Spinal cord (tissue), 10 donors: ENCODE data around the gene THNSL1. TPM values are rescaled to one million over a fixed set of nuclear protein-coding genes. Genes with fewer than 3 reads are reported as not detected.
A peak's percentile ranks its signal among the peaks of the same experiment; 100 is the strongest.

Experiments
- DNase-seq, 6 donors: peaks; one replicate each; pipeline versions ENCODE4 v3.0.0 to v3.0.0-alpha.2; 2013 to 2015; ENCODE audit warnings: low spot score in 6 of 6, low read depth in 4 of 6
- H3K27ac ChIP-seq: one replicate; pipeline ENCODE4 v1.5.1; 2013; ENCODE audit warnings: low read depth, low read length, control low read depth
- H3K27me3 ChIP-seq: one replicate; pipeline ENCODE4 v1.6.1; 2013; ENCODE audit warnings: low read length; ENCODE audit not compliant: control insufficient read depth, insufficient read depth
- H3K36me3 ChIP-seq: one replicate; pipeline ENCODE4 v1.6.1; 2013; ENCODE audit warnings: low read length; ENCODE audit not compliant: control insufficient read depth, insufficient read depth
- H3K4me1 ChIP-seq: one replicate; pipeline ENCODE4 v1.6.1; 2013; ENCODE audit warnings: low read length; ENCODE audit not compliant: control insufficient read depth, insufficient read depth
- H3K4me3 ChIP-seq: one replicate; pipeline ENCODE4 v1.5.1; 2013; ENCODE audit warnings: low read depth, low read length, control low read depth
- H3K9me3 ChIP-seq: one replicate; pipeline ENCODE4 v1.6.1; 2013; ENCODE audit warnings: low read length; ENCODE audit not compliant: control insufficient read depth, insufficient read depth
- WGBS: methylation state at CpG from one replicate; pipeline ENCODE4 v1.1.5; 2013; ENCODE audit warnings: missing lambda C conversion rate; ENCODE audit not compliant: insufficient coverage; 5-methylcytosine and 5-hydroxymethylcytosine counted together
- polyA plus RNA-seq, 2 donors: library from polyadenylated mRNA; unstranded; fragments of 120-200 nt; gene quantifications; one replicate each; pipeline ENCODE4 v1.2.1, GENCODE V29; 2013; ENCODE audit not compliant: insufficient read length in 2 of 2
- total RNA-seq, 2 donors: library from RNA; depleted of rRNA in 1 of 2; stranded (reverse); fragments of 120-200 nt in 1 of 2; fragments of >200 nt in 1 of 2; gene quantifications; one replicate each; pipeline versions ENCODE4 v1.2.3 to v1.2.4, GENCODE V29; 2013 to 2014
- donor health status: healthy.

THNSL1 gene
- total and polyA plus RNA-seq, 4 donors: 8.7 to 15.5 (median 8.8) TPM

DNA sequence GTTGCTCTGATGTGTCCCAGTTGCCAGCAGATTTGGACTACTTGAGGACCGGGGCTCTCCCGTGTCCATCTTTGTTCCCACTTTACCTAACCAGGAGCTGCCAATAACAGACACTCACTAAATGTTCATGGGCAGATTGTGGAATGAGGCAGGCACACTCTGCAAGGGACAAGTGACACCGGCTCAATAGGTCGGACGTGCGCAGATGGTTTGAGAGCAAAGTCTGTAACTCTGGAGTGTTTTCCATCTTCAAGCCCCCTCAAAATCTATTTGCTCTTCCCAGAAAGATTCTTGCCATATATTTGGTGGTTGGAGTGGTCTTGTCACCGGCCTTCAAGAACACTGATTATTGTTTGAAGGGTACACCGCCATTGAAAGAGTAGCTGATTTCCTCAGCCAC, 47.2 kb downstream of the THNSL1 start:
- Histone ChIP-seq H3K9me3 (no peaks in the 10 kb centered on the region), H3K27ac (no peak overlapping the region), H3K27me3 (no peaks in the 10 kb centered on the region), H3K36me3 (no peaks in the 10 kb centered on the region), H3K4me3 (no peak overlapping the region), H3K4me1 (peaks cover 4% of the 10 kb centered on the region)
- no peak for DNase-seq
- WGBS: 93% methylated on average over 3 of the region's 8 CpGs

DNA sequence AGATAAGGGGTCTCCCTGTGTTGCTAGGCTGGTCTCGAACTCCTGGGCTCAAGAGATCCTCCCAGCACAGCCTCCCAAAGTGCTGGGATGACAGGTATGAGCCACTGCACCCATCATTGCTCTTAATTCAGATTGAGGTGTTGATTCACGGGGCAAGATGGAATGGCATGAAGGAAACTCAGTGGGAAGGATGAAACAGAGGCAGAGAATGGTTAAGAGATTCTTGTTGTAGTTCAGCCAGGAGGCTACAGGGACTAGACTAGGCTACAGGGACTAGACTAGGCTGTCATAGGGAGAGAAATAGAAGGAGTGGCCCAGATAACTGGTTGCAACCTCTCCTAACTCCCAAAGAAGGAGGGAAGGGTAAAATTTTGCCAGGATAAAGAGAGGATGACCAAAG, 48.0 kb downstream of the THNSL1 start:
- H3K9me3 ChIP-seq: no peaks in the 10 kb centered on the region
- WGBS: 63% methylated on average over 1 of the region's 2 CpGs
- H3K4me3 ChIP-seq: no peak overlapping the region
- no peak for DNase-seq
- H3K36me3 ChIP-seq: no peaks in the 10 kb centered on the region
- no peak overlapping the region for H3K27ac ChIP-seq
- peaks cover 4% of the 10 kb centered on the region for H3K4me1 ChIP-seq
- no peaks in the 10 kb centered on the region for H3K27me3 ChIP-seq

DNA sequence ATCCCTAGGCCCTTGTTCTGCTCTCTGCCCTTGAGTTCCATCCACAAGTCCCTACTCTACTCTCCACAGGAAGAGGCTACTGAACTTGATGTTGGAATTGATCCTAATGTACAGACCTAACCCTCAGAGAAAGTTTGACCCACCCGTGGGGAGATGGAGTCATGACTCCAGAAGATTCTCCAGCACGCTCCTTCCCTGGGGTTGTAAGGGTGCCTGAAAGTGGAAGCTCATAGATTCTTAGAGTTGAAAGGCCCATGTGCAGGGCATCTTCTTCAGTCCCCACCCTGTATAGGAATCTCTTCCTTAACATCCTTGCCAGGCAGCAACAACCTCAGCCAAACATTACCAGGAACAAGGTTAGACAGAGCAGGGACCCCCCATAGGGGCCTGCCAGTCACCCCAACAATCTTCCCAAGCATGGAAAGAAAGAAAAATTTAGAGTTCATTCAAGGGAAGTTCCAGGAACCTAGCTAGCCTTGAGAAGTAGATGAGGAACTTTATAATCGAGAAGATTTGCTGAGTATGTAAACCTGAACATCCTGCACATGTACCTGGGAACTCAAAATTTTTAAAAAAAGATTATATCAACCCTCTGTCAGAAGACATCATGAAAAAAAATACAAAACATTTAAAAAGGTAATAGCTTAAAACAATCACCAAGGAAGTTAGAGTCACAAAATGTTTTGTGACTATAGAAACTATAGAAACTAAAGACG, 49.5 kb downstream of the THNSL1 start:
- no peaks in the 10 kb centered on the region for H3K9me3 ChIP-seq
- DNase-seq: no peak
- WGBS: no CpG with 5 or more reads among the region's 4 CpGs

GRCh38 chr10:25068152-25069058, 52.0 kb downstream of the THNSL1 start:
- no peaks in the 10 kb centered on the region for H3K4me1 ChIP-seq
- H3K9me3 ChIP-seq: no peaks in the 10 kb centered on the region
- 78% methylated on average over 6 of the region's 11 CpGs for WGBS
- H3K27ac ChIP-seq: no peak overlapping the region
- no peak for DNase-seq
- H3K4me3 ChIP-seq: no peak overlapping the region
- no peaks in the 10 kb centered on the region for H3K36me3 ChIP-seq
- H3K27me3 ChIP-seq: no peaks in the 10 kb centered on the region

More for the DNA sequence above, 49.5 kb downstream of the THNSL1 start:
- Histone ChIP-seq H3K36me3 (no peaks in the 10 kb centered on the region), H3K4me3 (no peak overlapping the region), H3K4me1 (peaks cover 4% of the 10 kb centered on the region), H3K27me3 (no peaks in the 10 kb centered on the region), H3K27ac (no peak overlapping the region)

- H3K9me3 ChIP-seq: no peaks in the 10 kb centered on the region
- no peaks in the 10 kb centered on the region for H3K27me3 ChIP-seq
- no peaks in the 10 kb centered on the region for H3K4me1 ChIP-seq
- H3K36me3 ChIP-seq: no peaks in the 10 kb centered on the region
- H3K4me3 ChIP-seq: no peak overlapping the region
- H3K27ac ChIP-seq: no peak overlapping the region
- no CpG with 5 or more reads among the region's 1 CpG for WGBS
- DNase-seq: peak in 1 of 6 donors; percentile 48
Measured at GRCh38 chr10:25071227-25071626, 54.8 kb downstream of the THNSL1 start.

DNA sequence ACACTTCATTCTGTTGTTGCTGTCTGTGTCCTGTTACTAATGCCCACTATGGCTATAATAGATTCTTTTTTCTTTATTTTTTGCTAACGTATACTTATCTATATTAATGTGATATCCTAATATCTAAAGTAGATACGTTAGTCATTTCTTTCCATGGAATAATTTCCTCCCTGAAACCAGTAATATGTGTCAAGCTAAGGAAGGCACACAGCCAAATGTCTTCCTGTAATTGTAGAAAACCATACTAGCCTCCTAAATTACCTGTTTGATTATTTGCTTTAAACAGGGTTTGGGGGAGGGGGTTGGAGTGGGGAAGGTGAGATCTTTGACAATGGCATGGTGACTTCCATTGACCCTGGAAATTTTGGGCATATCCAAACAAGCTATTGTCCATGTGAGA, 56.4 kb downstream of the THNSL1 start:
- H3K27ac ChIP-seq: no peak overlapping the region
- H3K27me3 ChIP-seq: no peaks in the 10 kb centered on the region
- no CpG with 5 or more reads among the region's 2 CpGs for WGBS
- H3K4me1 ChIP-seq: no peaks in the 10 kb centered on the region
- no peaks in the 10 kb centered on the region for H3K36me3 ChIP-seq
- H3K9me3 ChIP-seq: no peaks in the 10 kb centered on the region
- no peak overlapping the region for H3K4me3 ChIP-seq
- no peak for DNase-seq

- Histone ChIP-seq H3K4me3 (no peak overlapping the region), H3K27ac (no peak overlapping the region), H3K9me3 (no peaks in the 10 kb centered on the region), H3K27me3 (no peaks in the 10 kb centered on the region), H3K4me1 (no peaks in the 10 kb centered on the region), H3K36me3 (no peaks in the 10 kb centered on the region)
- DNase-seq: no peak
- 30% methylated on average over 1 of the region's 4 CpGs for whole genome bisulfite sequencing
Measured at GRCh38 chr10:25075825-25076224, 59.4 kb downstream of the THNSL1 start.

Other genes with a start within 250 kb of the THNSL1 start
- gene PRTFDC1, start 64.0 kb upstream of the THNSL1 start, total RNA-seq: 10 to 100 TPM; 28.7 to 32.0 TPM
- gene PRTFDC1, start 64.0 kb upstream of the THNSL1 start, polyA plus RNA-seq: 10 to 100 TPM; 41.1 to 45.4 TPM
- 10 to 100 TPM; 10.5 to 12.0 TPM for gene ENKUR, start 454 bp upstream of the THNSL1 start, total RNA-seq
- gene ENKUR, start 454 bp upstream of the THNSL1 start, polyA plus RNA-seq: 10 to 100 TPM; 13.6 to 21.2 TPM
- gene GPR158, start 158.4 kb downstream of the THNSL1 start, total RNA-seq: 10 to 100 TPM in 1 of 2 donors, 1 to 10 TPM in 1; 3.5 to 24.6 TPM
- gene GPR158, start 158.4 kb downstream of the THNSL1 start, polyA plus RNA-seq: 1 to 10 TPM; 8.5 to 10.0 TPM